SK-N-SH treated with all-trans-retinoic acid at 6 μM for 48 hours (cell line): ENCODE data around the gene GEN1.

ENCODE experiments used
- ATAC-seq: fragments of 200-7000 bp; cut with Tn5 transposase; 3 replicates; pipeline ENCODE4 v1.9.1; 2020; ENCODE audit warnings: mild to moderate bottlenecking, moderate library complexity
- ARNTL ChIP-seq: fragments of 450-650 bp; formaldehyde crosslinking; IDR thresholded peaks from 2 replicates; pipeline ENCODE4 v1.5.0; 2020; ENCODE audit warnings: low read depth, mild to moderate bottlenecking, moderate library complexity, borderline replicate concordance
- BACH2 ChIP-seq: fragments of 250-450 bp; sonication (Bioruptor Pico); IDR thresholded peaks from 2 replicates; pipeline ENCODE4 v1.9.0; 2021; ENCODE audit warnings: mild to moderate bottlenecking, borderline replicate concordance
- CREB5 ChIP-seq: fragments of 250-450 bp; sonication (Bioruptor Pico); IDR thresholded peaks from 2 replicates; pipeline ENCODE4 v1.5.1; 2020; ENCODE audit warnings: low read depth, mild to moderate bottlenecking, moderate library complexity
- CSDC2 ChIP-seq: fragments of 250-450 bp; sonication (Bioruptor Pico); IDR thresholded peaks from 2 replicates; pipeline ENCODE4 v1.5.0; 2020; ENCODE audit warnings: mild to moderate bottlenecking, moderate library complexity
- GLIS3 ChIP-seq: fragments of 250-450 bp; sonication (Bioruptor Pico); IDR thresholded peaks from 2 replicates; pipeline ENCODE4 v1.5.0; 2020; ENCODE audit warnings: mild to moderate bottlenecking, moderate library complexity
- ISL1 ChIP-seq: fragments of 250-450 bp; sonication (Bioruptor Pico); IDR thresholded peaks from 2 replicates; pipeline ENCODE4 v2.1.2; 2022; ENCODE audit warnings: mild to moderate bottlenecking, moderate library complexity
- OSR1 ChIP-seq: fragments of 250-450 bp; sonication (Bioruptor Pico); IDR thresholded peaks from 2 replicates; pipeline ENCODE4 v1.8.0; 2022; ENCODE audit warnings: moderate library complexity, mild to moderate bottlenecking, inconsistent platforms
- POU6F1 ChIP-seq: fragments of 250-450 bp; sonication (Bioruptor Pico); IDR thresholded peaks from 2 replicates; pipeline ENCODE4 v1.8.0; 2021; ENCODE audit warnings: low read depth, mild to moderate bottlenecking, moderate library complexity, borderline replicate concordance
- RARB ChIP-seq: fragments of 250-450 bp; sonication (Bioruptor Pico); IDR thresholded peaks from 2 replicates; pipeline ENCODE4 v1.8.0; 2021; ENCODE audit warnings: mild to moderate bottlenecking, moderate library complexity
- SNAI2 ChIP-seq: fragments of 250-450 bp; sonication (Bioruptor Pico); IDR thresholded peaks from 2 replicates; pipeline ENCODE4 v1.5.0; 2020; ENCODE audit warnings: mild to moderate bottlenecking, moderate library complexity
- TOX ChIP-seq: fragments of 250-450 bp; sonication (Bioruptor Pico); IDR thresholded peaks from 2 replicates; pipeline ENCODE4 v1.8.0; 2021; ENCODE audit warnings: mild to moderate bottlenecking, moderate library complexity, borderline replicate concordance
- ZC3H10 ChIP-seq: fragments of 250-450 bp; sonication (Bioruptor Pico); IDR thresholded peaks from 2 replicates; pipeline ENCODE4 v1.5.1; 2021; ENCODE audit warnings: mild to moderate bottlenecking, moderate library complexity
- ZFP3 ChIP-seq: fragments of 250-450 bp; sonication (Bioruptor Pico); IDR thresholded peaks from 2 replicates; pipeline ENCODE4 v1.5.0; 2020; ENCODE audit warnings: mild to moderate bottlenecking, moderate library complexity
- ZFP30 ChIP-seq: fragments of 450-650 bp; formaldehyde crosslinking; IDR thresholded peaks from 2 replicates; pipeline ENCODE4 v1.5.0; 2022; ENCODE audit warnings: mild to moderate bottlenecking, moderate library complexity
- ZNF8 ChIP-seq: fragments of 450-650 bp; formaldehyde crosslinking; IDR thresholded peaks from 2 replicates; pipeline ENCODE4 v1.5.0; 2020; ENCODE audit warnings: mild to moderate bottlenecking, moderate library complexity
- TF ChIP-seq, protein P1 (sequence below): fragments of 250-450 bp; sonication (Bioruptor Pico); IDR thresholded peaks from 2 replicates; pipeline ENCODE4 v1.5.1; 2021; ENCODE audit warnings: mild to moderate bottlenecking, moderate library complexity
- TF ChIP-seq, protein P2 (sequence below): fragments of 250-450 bp; sonication (Bioruptor Pico); IDR thresholded peaks from 2 replicates; pipeline ENCODE4 v1.5.0; 2020; ENCODE audit warnings: mild to moderate bottlenecking, moderate library complexity
- TF ChIP-seq, protein P3 (sequence below): fragments of 250-450 bp; sonication (Bioruptor Pico); IDR thresholded peaks from 2 replicates; pipeline ENCODE4 v1.8.0; 2020; ENCODE audit warnings: mild to moderate bottlenecking, moderate library complexity, borderline replicate concordance

Gene GEN1

DNA sequence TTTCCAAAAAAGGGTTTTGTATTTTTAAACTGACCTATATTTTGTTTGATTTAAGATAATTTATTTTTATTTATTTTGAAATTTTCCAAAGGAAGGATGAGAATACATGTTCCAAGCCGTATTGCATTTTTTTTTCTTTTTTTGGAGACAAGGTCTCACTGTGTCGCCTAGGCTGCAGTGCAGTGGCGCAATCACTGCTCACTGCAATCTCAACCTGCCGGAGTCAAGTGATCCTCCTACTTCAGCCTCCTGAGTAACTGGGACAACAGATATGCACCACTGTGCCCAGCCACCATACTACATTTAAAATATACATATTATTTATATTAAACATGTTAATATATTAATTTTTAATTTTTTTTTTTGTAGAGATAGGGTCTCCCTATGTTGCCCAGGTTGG lies 15.0 kb downstream of the GEN1 start (continued):
- TF ChIP-seq TOX (CRISPR knock-in tag) = no peak

DNA sequence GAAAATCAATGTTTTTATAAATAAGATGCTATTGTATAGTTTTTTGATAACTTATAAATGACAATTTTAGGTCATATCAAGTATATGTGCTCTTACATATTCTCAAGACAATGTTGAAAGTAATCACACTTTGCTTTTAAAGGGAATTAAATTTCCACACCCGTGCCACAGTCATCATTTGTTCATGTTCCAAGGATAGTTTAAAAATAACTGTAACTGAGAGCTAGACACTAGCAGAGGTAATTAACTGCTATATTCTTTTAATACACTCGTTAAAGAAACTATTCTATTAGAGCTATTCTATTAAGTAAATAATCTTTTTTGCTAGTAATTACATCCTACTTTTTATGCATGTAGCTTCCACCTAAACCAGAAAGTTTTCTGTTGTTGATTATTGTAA lies 18.0 kb downstream of the GEN1 start:
- TF ChIP-seq ZFP30 (CRISPR knock-in tag) (no peak), TOX (CRISPR knock-in tag) (no peak), ZNF8 (CRISPR knock-in tag) (no peak), RARB (CRISPR knock-in tag) (no peak), GLIS3 (CRISPR knock-in tag) (no peak), ARNTL (CRISPR knock-in tag) (no peak), POU6F1 (CRISPR knock-in tag) (no peak), ZC3H10 (CRISPR knock-in tag) (no peak)
- TF ChIP-seq, protein P1, sequence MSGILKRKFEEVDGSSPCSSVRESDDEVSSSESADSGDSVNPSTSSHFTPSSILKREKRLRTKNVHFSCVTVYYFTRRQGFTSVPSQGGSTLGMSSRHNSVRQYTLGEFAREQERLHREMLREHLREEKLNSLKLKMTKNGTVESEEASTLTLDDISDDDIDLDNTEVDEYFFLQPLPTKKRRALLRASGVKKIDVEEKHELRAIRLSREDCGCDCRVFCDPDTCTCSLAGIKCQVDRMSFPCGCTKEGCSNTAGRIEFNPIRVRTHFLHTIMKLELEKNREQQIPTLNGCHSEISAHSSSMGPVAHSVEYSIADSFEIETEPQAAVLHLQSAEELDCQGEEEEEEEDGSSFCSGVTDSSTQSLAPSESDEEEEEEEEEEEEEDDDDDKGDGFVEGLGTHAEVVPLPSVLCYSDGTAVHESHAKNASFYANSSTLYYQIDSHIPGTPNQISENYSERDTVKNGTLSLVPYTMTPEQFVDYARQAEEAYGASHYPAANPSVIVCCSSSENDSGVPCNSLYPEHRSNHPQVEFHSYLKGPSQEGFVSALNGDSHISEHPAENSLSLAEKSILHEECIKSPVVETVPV (CRISPR knock-in tag) = no peak
- TF ChIP-seq, all 23 proteins: peak for 0

GRCh38 chr2:17772532-17772931 lies 18.6 kb downstream of the GEN1 start:
- no peak for ATAC-seq
- no peak for TF ChIP-seq POU6F1 (CRISPR knock-in tag)
- no peak for TF ChIP-seq ZFP3 (CRISPR knock-in tag)
- TF ChIP-seq SNAI2 (CRISPR knock-in tag) = no peak

More for the DNA sequence above, 18.0 kb downstream of the GEN1 start:
- ATAC-seq = no peak

DNA sequence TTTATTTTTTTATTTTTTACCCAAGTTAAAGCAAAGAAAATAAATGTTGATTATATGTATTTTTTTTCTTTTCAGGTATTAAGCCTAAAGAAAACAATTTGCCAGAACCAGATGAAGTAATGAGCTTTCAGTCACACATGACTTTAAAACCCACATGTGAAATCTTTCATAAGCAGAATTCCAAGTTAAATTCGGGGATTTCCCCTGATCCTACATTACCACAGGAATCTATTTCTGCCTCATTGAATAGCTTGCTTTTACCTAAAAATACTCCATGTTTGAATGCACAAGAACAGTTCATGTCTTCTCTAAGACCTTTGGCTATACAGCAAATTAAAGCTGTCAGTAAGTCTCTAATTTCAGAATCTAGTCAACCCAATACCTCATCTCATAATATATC lies 26.6 kb downstream of the GEN1 start:
- ATAC-seq = no peak
- TF ChIP-seq RARB (CRISPR knock-in tag) = no peak
- no peak for TF ChIP-seq ISL1 (CRISPR knock-in tag)
- no peak for TF ChIP-seq ARNTL (CRISPR knock-in tag)
- TF ChIP-seq OSR1 = no peak
- no peak for TF ChIP-seq CSDC2 (CRISPR knock-in tag)
- TF ChIP-seq, protein P2, sequence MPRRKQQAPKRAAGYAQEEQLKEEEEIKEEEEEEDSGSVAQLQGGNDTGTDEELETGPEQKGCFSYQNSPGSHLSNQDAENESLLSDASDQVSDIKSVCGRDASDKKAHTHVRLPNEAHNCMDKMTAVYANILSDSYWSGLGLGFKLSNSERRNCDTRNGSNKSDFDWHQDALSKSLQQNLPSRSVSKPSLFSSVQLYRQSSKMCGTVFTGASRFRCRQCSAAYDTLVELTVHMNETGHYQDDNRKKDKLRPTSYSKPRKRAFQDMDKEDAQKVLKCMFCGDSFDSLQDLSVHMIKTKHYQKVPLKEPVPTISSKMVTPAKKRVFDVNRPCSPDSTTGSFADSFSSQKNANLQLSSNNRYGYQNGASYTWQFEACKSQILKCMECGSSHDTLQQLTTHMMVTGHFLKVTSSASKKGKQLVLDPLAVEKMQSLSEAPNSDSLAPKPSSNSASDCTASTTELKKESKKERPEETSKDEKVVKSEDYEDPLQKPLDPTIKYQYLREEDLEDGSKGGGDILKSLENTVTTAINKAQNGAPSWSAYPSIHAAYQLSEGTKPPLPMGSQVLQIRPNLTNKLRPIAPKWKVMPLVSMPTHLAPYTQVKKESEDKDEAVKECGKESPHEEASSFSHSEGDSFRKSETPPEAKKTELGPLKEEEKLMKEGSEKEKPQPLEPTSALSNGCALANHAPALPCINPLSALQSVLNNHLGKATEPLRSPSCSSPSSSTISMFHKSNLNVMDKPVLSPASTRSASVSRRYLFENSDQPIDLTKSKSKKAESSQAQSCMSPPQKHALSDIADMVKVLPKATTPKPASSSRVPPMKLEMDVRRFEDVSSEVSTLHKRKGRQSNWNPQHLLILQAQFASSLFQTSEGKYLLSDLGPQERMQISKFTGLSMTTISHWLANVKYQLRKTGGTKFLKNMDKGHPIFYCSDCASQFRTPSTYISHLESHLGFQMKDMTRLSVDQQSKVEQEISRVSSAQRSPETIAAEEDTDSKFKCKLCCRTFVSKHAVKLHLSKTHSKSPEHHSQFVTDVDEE (CRISPR knock-in tag) = no peak
- TF ChIP-seq, all 23 proteins: peak for 0

DNA sequence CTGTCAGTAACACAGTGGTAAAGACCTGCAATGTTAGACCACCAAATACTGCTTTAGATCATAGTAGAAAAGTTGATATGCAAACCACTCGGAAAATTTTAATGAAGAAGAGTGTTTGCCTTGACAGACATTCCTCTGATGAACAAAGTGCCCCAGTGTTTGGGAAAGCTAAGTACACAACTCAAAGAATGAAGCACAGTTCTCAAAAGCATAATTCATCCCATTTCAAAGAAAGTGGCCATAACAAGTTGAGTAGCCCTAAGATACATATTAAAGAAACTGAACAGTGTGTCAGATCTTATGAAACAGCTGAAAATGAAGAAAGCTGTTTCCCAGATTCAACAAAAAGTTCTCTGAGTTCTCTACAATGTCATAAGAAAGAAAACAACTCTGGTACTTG lies 27.5 kb downstream of the GEN1 start:
- ATAC-seq = no peak
- TF ChIP-seq ZNF8 (CRISPR knock-in tag) (no peak), BACH2 (CRISPR knock-in tag) (no peak), CREB5 (CRISPR knock-in tag) (no peak), RARB (CRISPR knock-in tag) (no peak), OSR1 (no peak), GLIS3 (CRISPR knock-in tag) (no peak), ZFP3 (CRISPR knock-in tag) (no peak), ZFP30 (CRISPR knock-in tag) (no peak)
- TF ChIP-seq, protein P3, sequence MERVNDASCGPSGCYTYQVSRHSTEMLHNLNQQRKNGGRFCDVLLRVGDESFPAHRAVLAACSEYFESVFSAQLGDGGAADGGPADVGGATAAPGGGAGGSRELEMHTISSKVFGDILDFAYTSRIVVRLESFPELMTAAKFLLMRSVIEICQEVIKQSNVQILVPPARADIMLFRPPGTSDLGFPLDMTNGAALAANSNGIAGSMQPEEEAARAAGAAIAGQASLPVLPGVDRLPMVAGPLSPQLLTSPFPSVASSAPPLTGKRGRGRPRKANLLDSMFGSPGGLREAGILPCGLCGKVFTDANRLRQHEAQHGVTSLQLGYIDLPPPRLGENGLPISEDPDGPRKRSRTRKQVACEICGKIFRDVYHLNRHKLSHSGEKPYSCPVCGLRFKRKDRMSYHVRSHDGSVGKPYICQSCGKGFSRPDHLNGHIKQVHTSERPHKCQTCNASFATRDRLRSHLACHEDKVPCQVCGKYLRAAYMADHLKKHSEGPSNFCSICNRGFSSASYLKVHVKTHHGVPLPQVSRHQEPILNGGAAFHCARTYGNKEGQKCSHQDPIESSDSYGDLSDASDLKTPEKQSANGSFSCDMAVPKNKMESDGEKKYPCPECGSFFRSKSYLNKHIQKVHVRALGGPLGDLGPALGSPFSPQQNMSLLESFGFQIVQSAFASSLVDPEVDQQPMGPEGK (CRISPR knock-in tag) = no peak
